Activated CD4-positive, alpha-beta T cell treated with anti-CD3 and anti-CD28 coated beads, Interleukin-2, Interleukin-6, amounts not matched to agents 100 ng/mL and 50 ng/mL, durations not matched to agents 16 hours and 8 hours (primary cell): ENCODE measurements around the gene GFI1B.

Experiments
- DNase-seq: peaks from one replicate; pipeline ENCODE4 v3.0.0-alpha.2; 2020

GFI1B gene

GRCh38 chr9:133023117-133023890 lies 44.8 kb downstream of the GFI1B start:
- DNase-seq, result peak; percentile 54

GRCh38 chr9:133026426-133026825 lies 47.9 kb downstream of the GFI1B start:
- DNase-seq, result no peak

GRCh38 chr9:133027134-133027533 lies 48.6 kb downstream of the GFI1B start:
- no peak for DNase-seq

GRCh38 chr9:133028221-133028620 lies 49.7 kb downstream of the GFI1B start:
- no peak for DNase-seq

GRCh38 chr9:133029994-133030316 lies 51.5 kb downstream of the GFI1B start:
- DNase-seq, result no peak

- DNase-seq, result peak; percentile 96
Measured at GRCh38 chr9:133030317-133031129, 52.0 kb downstream of the GFI1B start, which contains the start of gene GTF3C5. Gene GTF3C5 (plus strand): TSS chr9:133030997. CDS start chr9:133031012, 15 bp downstream.

GRCh38 chr9:133031130-133031422 lies 52.6 kb downstream of the GFI1B start:
- DNase-seq, result no peak

GRCh38 chr9:133031496-133031911 lies 53.0 kb downstream of the GFI1B start:
- peak; percentile 26 for DNase-seq

GRCh38 chr9:133032171-133032570 lies 53.7 kb downstream of the GFI1B start:
- DNase-seq, result no peak

GRCh38 chr9:133035669-133036068 lies 57.2 kb downstream of the GFI1B start:
- no peak for DNase-seq

- DNase-seq, result no peak
Measured at GRCh38 chr9:133037775-133038515, 59.5 kb downstream of the GFI1B start.

- DNase-seq, result peak; percentile 53
Measured at GRCh38 chr9:133040892-133041479, 62.5 kb downstream of the GFI1B start.
